SK-N-SH (cell line): ENCODE results near the gene INPP5A. TPM values are rescaled to one million over a fixed set of nuclear protein-coding genes. Genes with fewer than 3 reads are reported as not detected.

ENCODE experiments used
- CTCF ChIA-PET: fragments of 300-600, 350-600 bp; formaldehyde crosslinking; extraction: SDS; loops from one replicate; lab custom pipeline; 2021; lab: Yijun Ruan, JAX
- POLR2A ChIA-PET: fragments of 350-600 bp; sonication (Branson Sonifier 250); formaldehyde crosslinking; extraction: SDS; loops from one replicate; lab custom pipeline; 2020; ENCODE audit warnings: antibody characterized with exemption, inconsistent platforms; lab: Yijun Ruan, JAX
- DNase-seq: peaks from one replicate; pipeline ENCODE4 v3.0.0; 2012
- H2AFZ ChIP-seq: fragments of 200-600 bp; sonication (generic); 2 replicates; pipeline ENCODE4 v1.8.1; 2016; ENCODE audit warnings: antibody characterized with exemption, mild to moderate bottlenecking, low read depth
- H3F3A ChIP-seq: fragments of 200-600 bp; sonication (generic); replicated peaks from 2 replicates; pipeline ENCODE3; 2016; ENCODE audit warnings: antibody characterized with exemption, mild to moderate bottlenecking; ENCODE audit not compliant: insufficient read depth
- H3K27ac ChIP-seq, 2 experiments: fragments of 200-500 bp in 1 of 2; fragments of 200-600 bp in 1 of 2; sonication (Bioruptor generic) in 1 of 2; sonication (generic), shearing (Covaris generic) in 1 of 2; 2 replicates each; pipeline versions ENCODE4 v1.5.1 to v1.6.1; 2014 to 2016; ENCODE audit warnings: low read depth in 2 of 2, inconsistent platforms in 1 of 2, low read length in 1 of 2, mild to moderate bottlenecking in 1 of 2, mixed read lengths in 1 of 2
- H3K27me3 ChIP-seq: fragments of 200-600 bp; sonication (generic), shearing (Covaris generic); 2 replicates; pipeline ENCODE4 v1.6.1; 2016; ENCODE audit warnings: mixed run types; ENCODE audit not compliant: insufficient read depth
- H3K36me3 ChIP-seq, 2 experiments: fragments of 200-500 bp in 1 of 2; fragments of 200-600 bp in 1 of 2; sonication (Bioruptor generic) in 1 of 2; sonication (generic) in 1 of 2; replicated peaks in 1 of 2; 2 replicates each; pipeline versions ENCODE3 to v1.5.1; 2014 to 2016; ENCODE audit warnings: low read length in 1 of 2, mild to moderate bottlenecking in 1 of 2; ENCODE audit not compliant: insufficient read depth in 2 of 2, control insufficient read depth in 1 of 2
- H3K4me1 ChIP-seq, 2 experiments: fragments of 200-500 bp in 1 of 2; fragments of 200-600 bp in 1 of 2; sonication (Bioruptor generic) in 1 of 2; sonication (generic), shearing (Covaris generic) in 1 of 2; 2 replicates each; pipeline versions ENCODE4 v1.5.1 to v1.6.1; 2014 to 2016; ENCODE audit warnings: low read depth in 1 of 2, low read length in 1 of 2, mixed run types in 1 of 2; ENCODE audit not compliant: insufficient read depth in 2 of 2, control insufficient read depth in 1 of 2
- H3K4me2 ChIP-seq: fragments of 200-600 bp; sonication (generic), shearing (Covaris generic); 2 replicates; pipeline ENCODE4 v1.6.1; 2017; ENCODE audit warnings: mixed run types
- H3K4me3 ChIP-seq, 2 experiments: fragments of 200-500 bp in 1 of 2; fragments of 200-600 bp in 1 of 2; sonication (Bioruptor generic) in 1 of 2; sonication (generic), shearing (Covaris generic) in 1 of 2; 2 replicates each; pipeline versions ENCODE4 v1.5.1 to v1.8.1; 2014 to 2016; ENCODE audit warnings: low read depth in 2 of 2, inconsistent platforms in 1 of 2, low read length in 1 of 2, mild to moderate bottlenecking in 1 of 2, mixed read lengths in 1 of 2, moderate library complexity in 1 of 2
- H3K79me2 ChIP-seq: fragments of 200-600 bp; sonication (generic); 2 replicates; pipeline ENCODE4 v1.8.1; 2017; ENCODE audit warnings: mild to moderate bottlenecking; ENCODE audit not compliant: insufficient read depth
- H3K9ac ChIP-seq: fragments of 200-600 bp; sonication (generic); 2 replicates; pipeline ENCODE4 v1.6.1; 2017; ENCODE audit warnings: mixed run types
- H3K9me2 ChIP-seq: fragments of 200-600 bp; sonication (generic); 2 replicates; pipeline ENCODE4 v1.6.1; 2017; ENCODE audit warnings: mixed run types
- H3K9me3 ChIP-seq: fragments of 200-600 bp; sonication (generic); 2 replicates; pipeline ENCODE4 v1.6.1; 2017; ENCODE audit warnings: mixed run types, mild to moderate bottlenecking, moderate library complexity
- H4K20me1 ChIP-seq: fragments of 200-600 bp; sonication (generic); 2 replicates; pipeline ENCODE4 v1.6.1; 2017; ENCODE audit warnings: mild to moderate bottlenecking, mixed run types; ENCODE audit not compliant: insufficient read depth
- CTCF ChIP-seq: fragments of 200-600 bp; sonication (generic); IDR thresholded peaks from 2 replicates; pipeline ENCODE4 v1.6.1; 2017; ENCODE audit warnings: antibody characterized with exemption, mild to moderate bottlenecking, moderate library complexity
- EP300 ChIP-seq, 2 experiments: IDR thresholded peaks; 2 replicates each; pipeline versions ENCODE4 v1.4.0 to v1.6.1; 2012; ENCODE audit warnings: borderline replicate concordance in 1 of 2, low read depth in 1 of 2, low read length in 1 of 2
- FOXJ3 ChIP-seq: sonication (generic); formaldehyde crosslinking; IDR thresholded peaks from 2 replicates; pipeline ENCODE4 v1.5.1; 2020; ENCODE audit warnings: mild to moderate bottlenecking, missing genetic modification reagents
- MAX ChIP-seq: IDR thresholded peaks from 2 replicates; pipeline ENCODE4 v1.4.0; 2012; ENCODE audit warnings: low read depth
- RAD21 ChIP-seq: IDR thresholded peaks from 2 replicates; pipeline ENCODE4 v1.6.1; 2012; ENCODE audit warnings: mild to moderate bottlenecking, low read length
- SIN3A ChIP-seq: IDR thresholded peaks from 2 replicates; pipeline ENCODE4 v1.6.1; 2012; ENCODE audit warnings: low read depth, mild to moderate bottlenecking, low read length, moderate library complexity, borderline replicate concordance
- SMC3 ChIP-seq: IDR thresholded peaks from 2 replicates; pipeline ENCODE4 v1.6.1; 2012; ENCODE audit warnings: low read depth, low read length, improper control_type of control experiment
- TAF1 ChIP-seq: IDR thresholded peaks from 2 replicates; pipeline ENCODE4 v1.6.1; 2012; ENCODE audit warnings: low read depth, mild to moderate bottlenecking, low read length, moderate library complexity, borderline replicate concordance
- YY1 ChIP-seq: IDR thresholded peaks from 2 replicates; pipeline ENCODE4 v1.4.0; 2012; ENCODE audit warnings: low read depth, mild to moderate bottlenecking
- WGBS: methylation state at CpG from one replicate; pipeline ENCODE4 v1.1.6; 2017; ENCODE audit warnings: low lambda C conversion rate; 5-methylcytosine and 5-hydroxymethylcytosine counted together
- polyA plus RNA-seq, 3 experiments: library from polyadenylated mRNA; depleted of rRNA; stranded (reverse); fragments of >200 nt; gene quantifications; 2 replicates each; pipeline ENCODE4 v1.2.3, GENCODE V29; 2012

INPP5A gene
- polyA plus RNA-seq, 1 of the 3 experiments (the other 2 are of a cell fraction): 12.0 TPM

- H3K79me2 ChIP-seq: no peaks in the 10 kb centered on the region
- no peak overlapping the region for H3K27ac ChIP-seq
- TF ChIP-seq YY1: no peak
- TF ChIP-seq SMC3: no peak
- TF ChIP-seq MAX: no peak
- TF ChIP-seq TAF1: no peak
- POLR2A ChIA-PET: no interaction called here
- no peak overlapping the region for H2AFZ ChIP-seq
- no peaks in the 10 kb centered on the region for H3K4me1 ChIP-seq
- no peak overlapping the region for H3K9ac ChIP-seq
- H3K9me3 ChIP-seq: no peaks in the 10 kb centered on the region
- no peak overlapping the region for H3K4me3 ChIP-seq
- H3F3A ChIP-seq: no peaks in the 10 kb centered on the region
- no peaks in the 10 kb centered on the region for H3K36me3 ChIP-seq
- 87% methylated on average over 6 of the region's 6 CpGs for WGBS
- DNase-seq: no peak
- H3K9me2 ChIP-seq: no peaks in the 10 kb centered on the region
- CTCF ChIA-PET: interaction anchor here (0.7 to 0.8 kb wide), 2 partner anchors 14 to 67 kb away, joined by 3 read pairs; no protein-coding TSS in a partner anchor
- no peaks in the 10 kb centered on the region for H3K27me3 ChIP-seq
- no peak overlapping the region for H3K4me2 ChIP-seq
- H4K20me1 ChIP-seq: no peaks in the 10 kb centered on the region
These were observed 184.1 kb downstream of the INPP5A start for GRCh38 chr10:132721725-132722124.

GRCh38 chr10:132722394-132723329 is 185.1 kb downstream of the INPP5A start:
- H2AFZ ChIP-seq: no peak overlapping the region
- no peaks in the 10 kb centered on the region for H3K9me3 ChIP-seq
- H3F3A ChIP-seq: no peaks in the 10 kb centered on the region
- H3K4me1 ChIP-seq: no peaks in the 10 kb centered on the region
- CTCF ChIA-PET: interaction anchor here (0.8 to 0.9 kb wide), 2 partner anchors 13 to 68 kb away, joined by 3 to 4 read pairs; no protein-coding TSS in a partner anchor
- H4K20me1 ChIP-seq: no peaks in the 10 kb centered on the region
- H3K4me3 ChIP-seq: no peak overlapping the region
- POLR2A ChIA-PET: no interaction called here
- no peaks in the 10 kb centered on the region for H3K36me3 ChIP-seq
- no peak overlapping the region for H3K27ac ChIP-seq
- TF ChIP-seq EP300 (IDR thresholded peaks at IDR 0.05; ENCODE audit: borderline replicate concordance in 1 of 2, low read depth in 1 of 2, low read length in 1 of 2) (no peak), FOXJ3 (CRISPR knock-in tag) (no peak), RAD21 (no peak)
- no peak overlapping the region for H3K4me2 ChIP-seq
- H3K9ac ChIP-seq: no peak overlapping the region
- DNase-seq: no peak
- H3K27me3 ChIP-seq: no peaks in the 10 kb centered on the region
- 93% methylated on average over 44 of the region's 48 CpGs for WGBS
- H3K9me2 ChIP-seq: no peaks in the 10 kb centered on the region
- no peaks in the 10 kb centered on the region for H3K79me2 ChIP-seq

GRCh38 chr10:132723330-132723970 is 185.9 kb downstream of the INPP5A start:
- no peak for DNase-seq
- Histone ChIP-seq H3K79me2 (no peaks in the 10 kb centered on the region), H3F3A (no peaks in the 10 kb centered on the region), H3K4me2 (no peak overlapping the region), H4K20me1 (no peaks in the 10 kb centered on the region), H3K27ac (no peak overlapping the region), H3K27me3 (no peaks in the 10 kb centered on the region), H3K36me3 (no peaks in the 10 kb centered on the region), H3K9ac (no peak overlapping the region), H2AFZ (no peak overlapping the region), H3K9me2 (no peaks in the 10 kb centered on the region), H3K4me1 (no peaks in the 10 kb centered on the region), H3K9me3 (no peaks in the 10 kb centered on the region), H3K4me3 (no peak overlapping the region)
- WGBS: 91% methylated on average over 21 of the region's 29 CpGs
- no peak for TF ChIP-seq CTCF
- no peak for TF ChIP-seq SIN3A
- ChIA-PET CTCF (interaction anchor here (0.9 kb wide), 1 partner anchor 69 kb away, joined by 4 read pairs; no protein-coding TSS in a partner anchor), POLR2A (no interaction called here)
